NK-92 (cell line): ENCODE measurements around the gene NEURL1B.
"Not testable (repeated sequence)": the region's sequence is repeated elsewhere in the genome, so short reads cannot be mapped to it uniquely, and the experiment has no call there.

ENCODE experiments used
- DNase-seq: peaks from one replicate; lab custom pipeline; 2025; ENCODE audit not compliant: unreplicated experiment; lab: John Stamatoyannopoulos, UW

NEURL1B gene

DNA sequence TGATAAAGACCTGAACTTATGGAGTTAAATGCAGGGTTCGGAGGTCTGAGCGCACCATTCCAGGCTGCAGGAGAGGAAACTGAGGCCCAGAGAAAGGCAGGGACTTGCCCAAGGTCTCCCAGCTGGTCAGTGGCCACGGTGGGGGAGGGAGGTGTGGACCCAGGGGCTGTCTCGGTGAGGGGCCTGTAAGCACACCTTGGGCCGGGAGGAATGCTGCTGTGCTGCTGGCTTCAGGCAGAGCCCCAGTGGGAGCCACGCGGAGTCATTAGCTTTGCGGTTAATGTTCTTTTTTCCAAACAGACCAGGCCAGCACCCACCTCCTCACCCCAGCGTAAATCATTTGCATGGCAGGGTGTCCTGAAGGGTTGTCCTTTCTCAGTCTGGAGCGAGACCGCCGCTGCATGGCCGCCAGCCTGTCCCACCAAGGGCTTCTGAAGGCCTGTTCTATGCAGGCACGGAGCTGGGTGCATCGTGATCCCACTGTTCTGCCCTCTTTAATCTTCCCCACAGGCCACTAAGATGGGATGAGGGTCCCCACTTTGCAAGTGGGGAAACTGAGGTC lies 35.9 kb downstream of the NEURL1B start:
- DNase-seq = no peak

DNA sequence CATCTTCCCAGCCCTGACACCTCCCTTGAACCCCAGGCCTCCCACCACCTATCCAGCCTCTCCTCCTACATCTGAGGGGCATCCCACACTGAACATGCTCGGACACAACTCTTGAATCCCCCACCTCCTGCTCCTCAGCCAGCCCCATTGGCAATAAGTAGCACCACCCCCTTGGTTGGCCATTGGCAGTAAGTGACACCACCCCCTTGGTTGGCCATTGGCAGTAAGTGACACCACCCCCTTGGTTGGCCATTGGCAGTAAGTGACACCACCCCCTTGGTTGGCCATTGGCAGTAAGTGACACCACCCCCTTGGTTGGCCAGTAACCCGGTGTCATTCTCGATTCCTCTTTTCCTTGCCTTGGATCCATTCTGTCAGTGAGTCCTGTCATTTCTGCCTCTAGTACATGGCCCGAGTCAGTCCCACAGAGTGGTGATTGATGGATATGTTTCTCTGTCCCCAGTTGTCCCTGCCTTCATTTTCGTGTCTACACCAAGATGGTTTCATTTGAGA lies 37.4 kb downstream of the NEURL1B start:
- not testable (repeated sequence) for DNase-seq

DNA sequence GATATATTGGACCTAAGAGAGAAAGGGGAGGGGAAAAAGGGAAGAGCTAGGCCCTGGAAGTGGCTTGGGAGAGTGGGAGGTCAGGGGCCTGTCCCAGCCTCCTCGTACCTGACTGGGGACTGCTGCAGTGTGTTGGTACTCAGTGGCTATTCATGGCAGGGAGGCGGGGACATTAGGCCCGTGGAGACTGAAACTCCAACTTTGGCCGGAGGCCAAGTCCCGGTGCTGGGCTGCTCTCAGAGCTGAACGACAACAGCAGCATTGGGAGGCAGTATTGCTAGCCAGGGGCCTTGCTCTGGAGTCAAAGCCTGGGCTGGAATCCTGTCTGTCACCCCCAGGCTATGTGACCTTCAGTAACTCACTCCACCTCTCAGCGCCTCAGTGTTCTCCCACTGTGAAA lies 37.8 kb downstream of the NEURL1B start:
- no peak for DNase-seq

DNA sequence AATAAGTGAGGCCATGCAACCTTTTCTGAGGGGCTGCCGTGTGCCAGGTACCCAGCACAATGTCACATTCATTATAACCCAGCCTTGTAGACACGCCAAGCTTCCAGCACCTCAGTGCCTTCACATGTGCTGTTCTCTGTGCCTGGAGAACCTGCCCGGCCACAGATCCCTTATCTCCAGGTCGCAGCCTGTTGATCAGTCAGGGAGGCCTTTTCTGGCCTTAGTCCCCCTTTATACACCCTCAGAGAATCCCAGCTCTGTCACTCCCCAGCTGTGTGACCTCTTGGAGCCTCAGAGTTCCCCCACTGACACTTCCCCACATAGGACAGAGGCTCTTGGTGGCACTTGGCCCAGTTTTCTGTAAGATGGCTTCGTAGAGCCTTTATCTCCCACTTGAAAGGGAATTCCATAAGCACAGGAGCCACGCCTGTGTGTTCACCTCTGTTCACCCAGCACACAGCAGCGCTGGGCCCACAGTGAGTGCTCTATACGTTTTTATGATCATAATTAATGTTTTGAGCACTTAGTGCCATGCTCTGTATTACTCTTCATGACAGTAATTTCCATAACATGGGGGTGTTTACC lies 38.7 kb downstream of the NEURL1B start:
- DNase-seq = no peak

DNA sequence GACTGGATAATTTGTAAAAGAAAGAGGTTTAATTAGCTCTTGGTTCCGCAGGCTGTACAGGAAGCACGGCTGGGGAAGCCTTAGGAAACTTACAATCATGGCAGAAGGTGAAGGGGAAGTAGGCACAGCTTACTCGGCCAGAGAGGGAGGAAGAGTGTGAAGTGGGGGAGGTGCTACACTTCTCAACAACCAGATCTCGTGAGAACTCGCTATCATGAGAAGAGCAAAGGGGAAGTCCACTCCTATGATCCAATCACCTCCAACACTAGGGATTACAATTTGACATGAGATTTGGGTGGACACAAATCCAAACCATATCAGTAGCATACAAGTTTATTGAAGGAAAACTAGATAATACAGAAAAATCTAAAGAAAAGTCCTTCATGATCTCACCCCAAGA lies 39.9 kb downstream of the NEURL1B start:
- no peak for DNase-seq

DNA sequence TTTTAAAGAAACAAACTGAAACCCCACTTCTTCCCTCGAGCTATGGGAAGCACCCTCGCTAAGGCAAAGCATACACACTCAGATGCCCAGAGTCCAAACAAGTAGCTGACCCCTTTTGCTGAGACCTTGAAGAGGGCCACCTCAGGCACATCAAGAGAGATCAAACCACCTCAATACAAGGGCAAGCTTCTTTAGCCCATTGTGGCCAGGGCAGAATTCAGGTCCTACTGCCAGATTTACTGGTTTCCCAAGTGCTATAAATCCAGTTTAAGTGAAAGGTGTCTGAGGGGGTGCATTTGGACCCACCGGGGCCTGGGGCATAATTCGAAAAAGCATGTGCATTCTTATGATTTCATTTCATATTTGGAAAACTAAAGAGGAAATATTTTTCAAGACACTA lies 40.4 kb downstream of the NEURL1B start:
- no peak for DNase-seq

DNA sequence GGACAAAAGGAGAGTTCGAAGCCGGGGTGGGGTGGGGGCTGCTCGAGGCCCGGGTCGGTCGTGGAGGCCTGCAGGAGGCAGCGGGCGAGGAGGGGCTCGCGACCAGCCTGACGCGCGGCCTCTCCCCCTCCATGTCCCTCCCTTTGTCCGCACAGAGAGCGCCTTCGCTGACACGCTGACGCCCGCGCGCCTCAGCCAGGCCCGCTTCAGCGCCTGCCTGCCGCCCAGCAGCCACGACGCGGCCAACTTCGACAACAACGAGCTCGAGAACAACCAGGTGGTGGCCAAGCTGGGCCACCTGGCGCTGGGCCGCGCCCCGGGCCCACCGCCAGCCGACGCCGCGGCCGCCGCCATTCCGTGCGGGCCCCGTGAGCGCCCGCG lies 42.2 kb downstream of the NEURL1B start:
- DNase-seq = no peak

DNA sequence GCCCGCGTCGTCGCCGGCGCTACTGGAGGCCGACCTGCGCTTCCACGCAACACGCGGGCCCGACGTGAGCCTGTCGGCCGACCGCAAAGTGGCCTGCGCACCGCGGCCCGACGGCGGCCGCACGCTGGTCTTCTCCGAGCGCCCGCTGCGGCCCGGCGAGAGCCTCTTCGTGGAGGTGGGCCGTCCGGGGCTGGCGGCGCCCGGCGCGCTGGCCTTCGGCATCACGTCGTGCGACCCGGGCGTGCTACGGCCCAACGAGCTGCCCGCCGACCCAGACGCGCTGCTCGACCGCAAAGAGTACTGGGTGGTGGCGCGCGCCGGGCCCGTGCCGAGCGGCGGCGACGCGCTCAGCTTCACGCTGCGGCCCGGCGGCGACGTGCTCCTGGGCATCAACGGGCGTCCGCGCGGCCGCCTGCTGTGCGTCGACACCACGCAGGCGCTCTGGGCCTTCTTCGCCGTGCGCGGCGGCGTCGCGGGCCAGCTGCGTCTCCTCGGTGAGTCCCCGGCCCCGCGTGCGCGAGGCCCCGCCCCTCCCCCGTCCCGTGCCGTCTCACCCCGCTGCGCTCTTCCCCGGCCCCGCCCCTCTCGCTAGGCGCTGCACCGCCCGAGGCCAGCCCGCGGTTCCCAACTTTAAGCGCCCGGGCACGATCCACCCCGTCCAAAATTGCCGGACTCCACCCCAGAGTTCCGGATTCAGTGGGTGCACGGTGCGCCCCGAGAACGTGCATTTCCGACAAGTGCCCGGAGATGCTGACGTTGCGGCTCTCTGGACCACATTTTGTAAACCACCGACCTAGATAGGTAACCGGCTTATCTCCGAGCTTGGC lies 42.8 kb downstream of the NEURL1B start:
- no peak for DNase-seq

DNA sequence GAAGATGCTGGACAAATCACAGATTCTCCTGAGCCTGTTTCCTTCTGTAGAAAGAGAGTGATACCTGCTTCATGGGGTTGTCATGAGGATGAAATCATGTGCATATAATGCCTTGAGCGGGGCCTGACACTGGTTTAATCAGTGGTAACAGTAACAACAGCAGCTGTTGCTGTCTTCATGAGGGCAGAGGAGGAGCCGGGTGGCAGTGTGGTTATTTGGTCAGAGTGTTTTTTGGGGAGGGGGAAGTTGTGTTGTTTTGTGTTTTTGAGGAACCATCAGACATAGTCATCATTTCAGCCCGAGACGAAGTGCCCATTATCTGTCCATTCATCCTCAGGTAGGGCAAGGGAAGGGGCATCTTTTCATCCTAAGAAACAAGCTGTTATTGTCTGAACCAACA lies 44.0 kb downstream of the NEURL1B start:
- no peak for DNase-seq

DNA sequence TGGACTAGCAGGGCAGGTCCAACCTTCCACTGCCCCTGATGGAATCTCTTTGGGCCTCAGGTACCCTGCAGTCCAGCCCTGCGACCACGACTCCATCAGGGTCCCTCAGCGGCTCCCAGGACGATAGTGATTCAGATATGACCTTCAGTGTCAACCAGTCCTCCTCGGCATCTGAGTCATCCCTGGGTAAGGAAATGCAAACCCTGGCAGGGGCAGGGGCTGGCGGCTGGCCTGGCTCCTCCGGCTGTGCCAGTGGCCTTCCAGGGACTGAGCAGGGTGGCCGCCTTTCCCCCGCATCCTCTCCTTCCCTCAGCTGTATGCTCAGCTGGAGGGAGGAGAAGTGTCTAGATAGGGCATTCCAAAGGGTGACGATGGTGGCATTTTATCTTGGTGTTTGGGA lies 45.0 kb downstream of the NEURL1B start:
- no peak for DNase-seq

DNA sequence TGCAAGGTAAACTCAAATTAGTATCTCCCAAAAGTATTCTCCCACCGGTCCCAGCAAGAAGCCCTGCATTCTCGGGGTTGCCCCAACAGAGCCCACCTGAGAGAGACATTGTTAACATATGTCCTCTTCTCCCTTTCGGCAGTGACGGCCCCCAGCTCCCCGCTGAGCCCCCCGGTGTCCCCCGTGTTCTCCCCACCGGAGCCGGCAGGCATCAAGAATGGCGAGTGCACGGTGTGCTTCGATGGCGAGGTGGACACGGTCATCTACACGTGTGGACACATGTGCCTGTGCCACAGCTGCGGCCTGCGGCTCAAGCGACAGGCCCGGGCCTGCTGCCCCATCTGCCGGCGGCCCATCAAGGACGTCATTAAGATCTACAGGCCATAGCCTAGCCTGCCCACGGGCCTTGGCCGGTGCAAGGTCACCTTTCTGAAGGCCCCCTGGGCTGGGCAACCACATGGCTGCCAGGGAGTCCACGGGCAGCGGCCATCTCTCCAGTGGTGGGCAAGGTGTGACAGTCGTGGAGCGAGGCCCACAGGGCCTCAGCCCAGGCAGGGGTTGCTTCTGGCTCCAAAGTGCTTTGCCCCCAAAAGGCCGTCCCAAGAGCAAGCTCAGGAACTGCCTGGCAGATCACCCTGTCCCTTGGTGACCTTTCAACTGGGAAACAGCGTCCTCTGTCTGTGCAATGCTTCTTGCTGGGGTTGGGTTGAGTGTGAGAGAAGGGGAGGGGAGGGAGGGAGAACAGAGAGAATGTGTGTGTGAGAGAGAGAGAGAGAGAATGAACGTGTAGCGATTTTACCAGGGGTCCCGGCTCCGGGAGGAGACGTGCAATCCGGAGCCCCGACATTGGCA lies 45.7 kb downstream of the NEURL1B start:
- no peak for DNase-seq

DNA sequence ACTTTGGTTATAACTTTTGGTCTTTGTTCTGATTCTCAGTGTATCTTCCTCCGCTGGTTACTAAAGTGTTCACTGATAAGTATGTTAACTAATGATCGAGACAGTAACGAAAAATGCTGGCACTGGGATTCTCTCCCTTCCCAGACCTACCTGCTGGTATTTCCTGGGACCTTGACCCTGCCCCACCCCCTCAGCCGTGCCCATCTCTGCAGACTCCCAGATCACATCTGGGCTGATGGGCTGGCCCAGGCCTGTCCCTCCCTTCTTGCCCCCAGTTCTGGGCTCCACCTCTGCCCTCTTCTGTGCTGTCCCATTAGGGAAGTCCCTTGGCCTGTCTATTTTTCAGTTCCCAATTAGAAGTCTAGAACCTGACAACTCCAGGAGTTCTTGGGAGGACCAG lies 46.9 kb downstream of the NEURL1B start:
- DNase-seq = no peak

DNA sequence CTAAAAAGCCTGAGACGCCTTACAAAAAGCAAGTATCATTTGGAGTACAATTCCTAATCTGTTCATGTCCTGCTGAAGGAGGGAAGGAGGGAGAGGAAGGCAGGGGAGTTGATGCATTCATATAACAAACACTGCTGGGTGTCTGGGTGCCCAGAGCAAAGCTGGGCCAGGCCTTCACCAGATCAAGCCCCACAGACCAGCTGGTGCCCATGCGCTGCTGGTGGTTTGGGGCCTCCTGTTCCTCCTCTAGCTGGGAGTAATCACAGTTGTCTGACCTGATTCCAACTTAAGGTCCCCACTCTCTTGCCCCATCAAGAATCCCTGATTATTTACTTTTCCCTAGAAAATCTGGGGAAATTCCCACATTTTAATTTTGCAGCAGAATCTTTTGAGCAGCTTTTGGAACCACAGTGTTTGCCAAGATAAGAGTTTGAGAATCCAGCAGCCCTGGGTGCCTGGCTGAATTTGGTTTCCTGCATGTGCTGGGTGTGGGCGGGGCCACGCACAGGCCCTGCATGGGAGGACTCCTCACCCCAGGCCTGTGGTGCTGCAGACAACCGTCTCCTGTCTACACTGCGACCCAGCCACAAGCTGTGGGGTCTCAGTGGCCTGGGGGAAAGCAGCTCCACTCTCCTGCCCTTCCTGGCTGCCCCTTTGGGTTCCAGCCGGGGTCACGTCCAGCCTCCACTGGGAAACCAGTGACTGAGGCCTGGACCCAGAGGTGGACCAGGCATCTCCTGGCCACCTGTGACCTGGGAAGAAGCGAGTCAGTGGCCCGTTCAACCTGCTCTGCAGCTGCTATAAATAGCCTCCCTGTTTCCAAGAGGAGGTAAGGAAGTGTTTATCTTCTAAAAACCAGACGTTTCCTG lies 47.5 kb downstream of the NEURL1B start:
- no peak for DNase-seq

DNA sequence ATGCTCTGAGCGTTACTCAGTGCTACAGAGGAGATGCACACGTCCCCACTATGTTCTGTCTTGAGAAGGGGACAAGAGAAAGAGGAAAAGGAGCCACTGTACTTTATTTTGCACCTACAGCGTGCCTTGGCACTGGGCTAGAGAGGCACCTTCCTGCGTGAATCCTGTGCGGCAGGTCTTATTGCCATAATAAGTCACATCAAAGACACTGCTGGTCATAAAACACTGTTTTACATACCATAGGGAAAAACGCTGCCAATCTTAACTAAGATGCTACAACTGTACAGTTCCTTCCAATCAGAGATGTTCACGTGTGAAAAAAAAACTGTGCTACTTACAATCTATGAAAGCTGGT lies 48.1 kb downstream of the NEURL1B start:
- no peak for DNase-seq

DNA sequence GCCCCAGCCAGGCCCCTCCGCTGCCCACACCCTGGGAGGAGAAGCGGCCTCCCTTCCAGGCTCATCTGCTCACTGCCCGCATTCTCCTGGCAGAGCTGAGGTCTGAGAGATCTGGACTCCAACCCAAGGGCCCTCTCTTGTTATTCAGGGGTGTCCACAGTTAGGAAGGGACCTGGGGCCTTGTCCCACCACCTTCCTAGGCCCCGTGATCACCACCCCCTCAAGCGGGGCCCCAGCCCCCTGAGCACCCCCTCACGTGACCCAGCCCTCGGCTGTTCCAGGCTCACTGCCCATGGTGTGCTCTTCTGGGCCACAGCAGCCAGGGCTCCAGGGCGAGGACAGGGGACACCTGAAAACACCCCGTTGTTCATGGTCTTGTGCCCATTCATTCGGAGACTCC lies 48.7 kb downstream of the NEURL1B start:
- DNase-seq = no peak

DNA sequence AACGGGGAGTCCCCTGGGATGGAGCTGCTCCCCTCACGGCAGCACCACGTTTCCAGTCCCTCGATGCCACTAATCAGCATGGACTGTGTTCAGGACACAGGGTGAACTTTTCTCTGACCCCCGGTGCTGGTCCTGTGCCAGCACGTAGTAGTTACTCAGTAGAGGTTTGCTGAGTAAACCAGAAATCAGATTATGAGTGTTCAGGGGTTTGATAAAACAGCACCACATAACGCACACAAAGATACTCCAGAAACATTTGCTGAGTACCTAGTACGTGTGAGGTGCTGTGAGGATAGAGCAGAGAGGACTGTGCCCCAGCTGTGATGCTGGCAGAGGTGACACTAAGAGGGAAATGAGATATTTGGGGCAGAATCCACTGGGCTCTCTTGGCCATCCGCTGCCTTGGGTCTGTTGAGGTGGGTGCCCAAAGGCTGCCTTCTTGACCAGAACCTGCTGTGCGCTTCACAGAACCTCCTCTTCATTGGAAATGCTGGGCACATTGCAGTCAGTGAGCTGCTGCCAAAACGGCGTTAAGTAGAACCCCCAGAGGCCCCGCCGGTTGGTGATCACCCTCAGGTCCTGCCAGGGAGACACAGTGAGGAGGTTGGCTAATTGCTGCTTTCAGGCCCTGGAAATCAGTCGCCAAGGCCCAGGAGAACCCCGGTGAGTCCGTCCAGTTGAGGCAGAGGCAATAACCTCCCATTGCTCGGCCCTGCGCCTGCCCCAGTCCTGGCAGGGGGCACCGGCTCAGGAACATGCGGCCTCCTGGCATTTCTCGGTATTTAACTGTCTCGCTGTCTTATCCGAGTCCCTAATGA lies 49.4 kb downstream of the NEURL1B start:
- no peak for DNase-seq

DNA sequence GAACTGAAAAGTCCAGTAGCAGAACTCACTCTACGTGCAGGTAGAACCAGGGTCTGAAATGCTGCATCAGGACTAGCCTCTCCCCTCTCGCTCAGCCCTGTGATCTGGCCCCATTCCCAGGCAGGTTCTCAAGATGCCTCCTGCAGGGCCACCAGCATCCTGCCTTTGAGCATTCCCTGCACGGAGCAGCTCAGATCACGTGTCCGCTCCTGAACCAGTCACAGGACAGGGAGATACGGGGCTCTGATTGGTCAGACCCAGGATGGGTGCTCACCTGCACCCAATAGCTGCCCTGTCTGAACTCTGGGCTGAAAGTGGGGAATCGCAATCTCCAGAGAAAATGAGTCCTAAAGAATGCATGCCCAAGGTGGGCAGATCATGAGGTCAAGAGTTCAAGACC lies 50.8 kb downstream of the NEURL1B start:
- no peak for DNase-seq

DNA sequence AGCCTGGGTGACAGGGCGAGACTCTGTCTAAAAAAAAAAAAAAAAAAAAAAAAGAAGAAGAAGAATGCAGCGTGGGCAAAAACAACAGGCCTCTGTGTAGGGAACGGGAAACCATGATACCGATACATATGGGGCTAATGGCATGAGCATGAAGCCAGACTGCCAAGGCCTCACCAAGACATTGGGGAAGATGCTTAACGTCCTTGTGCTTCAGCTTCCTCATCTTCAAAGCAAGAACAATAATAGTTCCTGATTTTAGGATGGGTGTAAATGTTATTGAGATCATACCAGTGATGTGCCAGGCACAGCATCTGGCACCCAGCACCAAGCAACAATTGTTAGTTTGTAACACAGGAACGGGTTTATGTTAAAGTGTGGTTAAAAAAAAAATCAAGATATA lies 51.4 kb downstream of the NEURL1B start:
- DNase-seq = no peak

DNA sequence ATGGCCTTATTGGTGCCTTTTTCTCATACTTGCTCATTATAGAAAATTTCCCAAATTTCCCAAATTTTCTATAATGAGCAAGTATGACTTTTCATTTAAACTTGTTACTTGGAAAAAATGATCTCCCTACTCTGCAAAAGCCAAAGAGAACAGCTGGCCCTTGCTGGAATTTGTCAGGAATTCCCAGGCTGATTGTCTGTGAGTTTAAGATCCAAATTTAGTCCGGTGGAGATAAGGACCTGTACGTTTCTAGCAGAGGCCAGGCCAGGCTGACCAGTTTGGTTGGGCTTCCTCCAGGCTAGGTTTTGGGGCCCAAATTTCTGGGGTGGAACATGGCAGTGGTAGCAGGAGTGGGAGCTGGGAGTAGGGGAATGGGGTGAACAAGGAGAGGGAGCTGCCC lies 51.9 kb downstream of the NEURL1B start:
- no peak for DNase-seq

DNA sequence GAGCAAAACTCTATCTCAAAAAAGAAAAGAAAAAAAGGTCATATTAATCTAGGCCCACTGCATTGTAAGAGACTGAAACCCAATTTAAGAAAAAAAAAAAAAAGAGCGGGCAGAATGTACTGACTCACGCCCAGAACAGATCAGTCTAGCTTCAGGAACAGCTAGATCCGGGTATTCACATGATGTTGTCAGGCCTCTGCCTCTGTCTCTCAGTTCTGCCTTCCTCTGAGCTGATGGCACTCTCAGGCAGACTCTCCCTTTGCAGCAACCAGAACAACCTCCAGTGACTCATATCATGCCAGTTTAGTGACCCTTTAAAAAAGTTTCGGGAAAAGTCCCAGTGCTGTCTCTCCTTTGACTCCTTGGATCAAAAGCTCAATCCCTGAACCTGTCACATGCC lies 53.0 kb downstream of the NEURL1B start:
- no peak for DNase-seq
